ENCODE results near the gene DTNB. TPM values are rescaled to one million over a fixed set of nuclear protein-coding genes. Genes with fewer than 3 reads are reported as not detected.
"Not testable (repeated sequence)": the region's sequence is repeated elsewhere in the genome, so short reads cannot be mapped to it uniquely, and the experiment has no call there.

DTNB gene
- total RNA-seq, 1 donor from 2014 or later, result 8.5 TPM

GRCh38 chr2:25558262-25558661 lies 115.1 kb downstream of the DTNB start:
- Mint-ChIP-seq H3K4me3 (ENCODE audit: unreplicated experiment) (no peak overlapping the region), H3K27me3 (ENCODE audit: low read depth) (no peaks in the 10 kb centered on the region), H3K4me1 (ENCODE audit: low read depth) (peaks cover 21% of the 10 kb centered on the region), H3K9me3 (ENCODE audit: low read depth) (no peaks in the 10 kb centered on the region), H3K36me3 (ENCODE audit: low read depth) (no peaks in the 10 kb centered on the region), H3K27ac (ENCODE audit: unreplicated experiment) (no peak overlapping the region)
- TF ChIP-seq CTCF (IDR thresholded peaks at IDR 0.05), result no peak
- no peak for DNase-seq (ENCODE audit: low spot score)

- no peak for TF ChIP-seq CTCF (IDR thresholded peaks at IDR 0.05)
- no peak overlapping the region for H3K27ac Mint-ChIP-seq (ENCODE audit: unreplicated experiment)
- no peaks in the 10 kb centered on the region for H3K27me3 Mint-ChIP-seq (ENCODE audit: low read depth)
- H3K9me3 Mint-ChIP-seq (ENCODE audit: low read depth), result no peaks in the 10 kb centered on the region
- no peak overlapping the region for H3K4me3 Mint-ChIP-seq (ENCODE audit: unreplicated experiment)
- peaks cover 21% of the 10 kb centered on the region for H3K4me1 Mint-ChIP-seq (ENCODE audit: low read depth)
- no peak for DNase-seq (ENCODE audit: low spot score)
- H3K36me3 Mint-ChIP-seq (ENCODE audit: low read depth), result no peaks in the 10 kb centered on the region
Measured at GRCh38 chr2:25557179-25558036, 116.0 kb downstream of the DTNB start.

- no peak for TF ChIP-seq CTCF (IDR thresholded peaks at IDR 0.05)
- Mint-ChIP-seq H3K36me3 (ENCODE audit: low read depth) (no peaks in the 10 kb centered on the region), H3K9me3 (ENCODE audit: low read depth) (no peaks in the 10 kb centered on the region), H3K27me3 (ENCODE audit: low read depth) (no peaks in the 10 kb centered on the region), H3K4me3 (ENCODE audit: unreplicated experiment) (no peak overlapping the region), H3K27ac (ENCODE audit: unreplicated experiment) (no peak overlapping the region), H3K4me1 (ENCODE audit: low read depth) (peaks cover 31% of the 10 kb centered on the region)
- DNase-seq (ENCODE audit: low spot score), result no peak
Measured at GRCh38 chr2:25552318-25552717, 121.1 kb downstream of the DTNB start.

- no peak for DNase-seq (ENCODE audit: low spot score)
- no peaks in the 10 kb centered on the region for H3K27me3 Mint-ChIP-seq (ENCODE audit: low read depth)
Measured at GRCh38 chr2:25551316-25551715, 122.1 kb downstream of the DTNB start.

GRCh38 chr2:25549571-25549970 lies 123.8 kb downstream of the DTNB start:
- Mint-ChIP-seq H3K4me1 (ENCODE audit: low read depth) (peaks cover 27% of the 10 kb centered on the region), H3K27ac (ENCODE audit: unreplicated experiment) (peak overlapping the region; percentile 57)
- not testable (repeated sequence) for H3K4me3 Mint-ChIP-seq (ENCODE audit: unreplicated experiment); H3K36me3 Mint-ChIP-seq (ENCODE audit: low read depth); DNase-seq (ENCODE audit: low spot score); H3K27me3 Mint-ChIP-seq (ENCODE audit: low read depth); H3K9me3 Mint-ChIP-seq (ENCODE audit: low read depth)

More at GRCh38 chr2:25551316-25551715, 122.1 kb downstream of the DTNB start:
- no peak overlapping the region for H3K27ac Mint-ChIP-seq (ENCODE audit: unreplicated experiment)
- H3K4me1 Mint-ChIP-seq (ENCODE audit: low read depth), result peaks cover 27% of the 10 kb centered on the region
- no peaks in the 10 kb centered on the region for H3K36me3 Mint-ChIP-seq (ENCODE audit: low read depth)
- TF ChIP-seq CTCF (IDR thresholded peaks at IDR 0.05), result no peak
- no peaks in the 10 kb centered on the region for H3K9me3 Mint-ChIP-seq (ENCODE audit: low read depth)
- H3K4me3 Mint-ChIP-seq (ENCODE audit: unreplicated experiment), result no peak overlapping the region

- no peaks in the 10 kb centered on the region for H3K27me3 Mint-ChIP-seq (ENCODE audit: low read depth)
- no peaks in the 10 kb centered on the region for H3K9me3 Mint-ChIP-seq (ENCODE audit: low read depth)
- no peak for DNase-seq (ENCODE audit: low spot score)
- no peak overlapping the region for H3K27ac Mint-ChIP-seq (ENCODE audit: unreplicated experiment)
- H3K4me3 Mint-ChIP-seq (ENCODE audit: unreplicated experiment), result no peak overlapping the region
- TF ChIP-seq CTCF (IDR thresholded peaks at IDR 0.05), result no peak
- no peaks in the 10 kb centered on the region for H3K36me3 Mint-ChIP-seq (ENCODE audit: low read depth)
- H3K4me1 Mint-ChIP-seq (ENCODE audit: low read depth), result peaks cover 30% of the 10 kb centered on the region
Measured at GRCh38 chr2:25548601-25549000, 124.8 kb downstream of the DTNB start.
